HepG2 (cell line): Measurements from ENCODE around the gene PCDHB3.

ENCODE experiments used
- CTCF ChIP-seq: sonication (generic); formaldehyde crosslinking; IDR thresholded peaks from 2 replicates; pipeline ENCODE4 v1.5.0; 2020; ENCODE audit warnings: mild to moderate bottlenecking, missing genetic modification reagents, moderate library complexity
- FIP1L1 ChIP-seq: fragments of 200-400 bp; formaldehyde crosslinking; IDR thresholded peaks from 2 replicates; pipeline ENCODE4 v1.6.1; 2018; ENCODE audit warnings: low read depth, mild to moderate bottlenecking, low read length, moderate library complexity, borderline replicate concordance; ENCODE audit not compliant: insufficient read depth
- FOXP1 ChIP-seq, 2 experiments: fragments of 450-650 bp in 1 of 2; IDR thresholded peaks; 2 replicates each; pipeline ENCODE4 v1.6.1; 2017 to 2018; ENCODE audit warnings: antibody characterized with exemption in 1 of 2
- HMGXB3 ChIP-seq: sonication (generic); formaldehyde crosslinking; IDR thresholded peaks from 2 replicates; pipeline ENCODE4 v1.4.0; 2020; ENCODE audit warnings: missing genetic modification reagents, borderline replicate concordance
- MAFF ChIP-seq: IDR thresholded peaks from 2 replicates; pipeline ENCODE4 v1.6.1; 2011; ENCODE audit warnings: low read depth, low read length, improper control_type of control experiment
- POLR2A ChIP-seq, 2 experiments: IDR thresholded peaks; 2 replicates each; pipeline ENCODE4 v1.6.1; 2011; ENCODE audit warnings: low read depth in 2 of 2, low read length in 2 of 2, mild to moderate bottlenecking in 1 of 2, moderate library complexity in 1 of 2; ENCODE audit not compliant: insufficient read depth in 1 of 2
- POLR2AphosphoS5 ChIP-seq: IDR thresholded peaks from 2 replicates; pipeline ENCODE4 v1.6.1; 2012; ENCODE audit warnings: low read depth, low read length
- SAP130 ChIP-seq: IDR thresholded peaks from 2 replicates; pipeline ENCODE4 v1.6.1; 2016; ENCODE audit warnings: low read depth
- TCF7L2 ChIP-seq: IDR thresholded peaks from 2 replicates; pipeline ENCODE4 v1.6.1; 2011; ENCODE audit warnings: mild to moderate bottlenecking, low read depth, low read length, moderate library complexity
- ZBTB4 ChIP-seq: sonication (generic); formaldehyde crosslinking; IDR thresholded peaks from 2 replicates; pipeline ENCODE4 v1.4.0; 2020; ENCODE audit warnings: missing genetic modification reagents, mild to moderate bottlenecking, borderline replicate concordance
- ZBTB40 ChIP-seq, 2 experiments: fragments of 450-650 bp in 1 of 2; sonication (generic) in 1 of 2; formaldehyde crosslinking in 1 of 2; IDR thresholded peaks; 2 replicates each; pipeline versions ENCODE4 v1.6.1 to v1.8.0; 2016 to 2022; ENCODE audit warnings: antibody characterized with exemption in 1 of 2, mild to moderate bottlenecking in 1 of 2, missing genetic modification reagents in 1 of 2
- ZNF724P ChIP-seq: sonication (generic); formaldehyde crosslinking; IDR thresholded peaks from 2 replicates; pipeline ENCODE4 v1.8.0; 2022; ENCODE audit warnings: missing genetic modification reagents, borderline replicate concordance
- ZNF768 ChIP-seq: sonication (generic); formaldehyde crosslinking; IDR thresholded peaks from 2 replicates; pipeline ENCODE4 v1.4.0; 2020; ENCODE audit warnings: missing genetic modification reagents
- ZNF775 ChIP-seq: sonication (generic); formaldehyde crosslinking; IDR thresholded peaks from 2 replicates; pipeline ENCODE4 v1.4.0; 2020; ENCODE audit warnings: missing genetic modification reagents, mild to moderate bottlenecking, moderate library complexity, borderline replicate concordance

DNA sequence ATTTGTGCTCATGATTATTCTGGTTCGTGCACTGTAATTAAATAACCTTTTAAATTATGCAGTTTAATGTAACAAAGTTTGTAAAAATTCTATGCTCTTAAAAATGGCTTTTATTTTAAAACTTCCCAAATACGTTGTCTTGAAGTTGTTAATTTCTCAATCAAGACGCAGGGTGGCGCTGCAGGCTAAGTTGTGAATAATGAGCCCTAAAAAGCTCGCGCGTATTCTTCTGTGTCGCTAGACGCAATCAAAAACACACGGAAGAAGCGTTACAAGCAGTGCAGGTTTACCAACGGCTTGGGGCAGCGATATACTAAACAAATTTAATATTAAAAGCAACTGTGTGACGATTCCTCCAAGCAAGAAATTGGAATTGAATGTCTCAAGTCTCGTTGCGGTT is 21.3 kb downstream of the PCDHB3 start, which contains the start of gene PCDHB4:
- TF ChIP-seq MAFF (no peak), ZNF724P (CRISPR knock-in tag) (no peak), FIP1L1 (no peak), CTCF (CRISPR knock-in tag) (peak; percentile 37; the same call in 1 of the 2 replicates), ZBTB4 (CRISPR knock-in tag) (no peak), POLR2A (IDR thresholded peaks at IDR 0.05; ENCODE audit: insufficient read depth in 1 of 2, low read depth in 2 of 2, low read length in 2 of 2) (no peak), ZNF775 (CRISPR knock-in tag) (no peak), FOXP1 (IDR thresholded peaks at IDR 0.05) (no peak), FOXP1 (CRISPR knock-in tag; IDR thresholded peaks at IDR 0.05) (no peak), ZNF768 (CRISPR knock-in tag) (no peak), POLR2AphosphoS5 (no peak), ZBTB40 (IDR thresholded peaks at IDR 0.05) (no peak), ZBTB40 (CRISPR knock-in tag; IDR thresholded peaks at IDR 0.05) (no peak), HMGXB3 (CRISPR knock-in tag) (no peak), TCF7L2 (no peak), SAP130 (CRISPR knock-in tag) (no peak)
